Myocyte (in vitro differentiated cells): Measurements from ENCODE around the gene BOD1. TPM values are rescaled to one million over a fixed set of nuclear protein-coding genes. Genes with fewer than 3 reads are reported as not detected.
A peak's percentile ranks its signal among the peaks of the same experiment; 100 is the strongest.

Experiments used
- DNase-seq: peaks from one replicate; pipeline ENCODE4 v3.0.0-alpha.2; 2012; ENCODE audit warnings: low read depth
- total RNA-seq: library from RNA; depleted of rRNA; stranded (reverse); fragments of >200 nt; gene quantifications from 2 replicates; pipeline ENCODE4 v1.2.3, GENCODE V29; 2014

BOD1 gene
- total RNA-seq, 1 donor from 2014 or later = 110 TPM

DNA sequence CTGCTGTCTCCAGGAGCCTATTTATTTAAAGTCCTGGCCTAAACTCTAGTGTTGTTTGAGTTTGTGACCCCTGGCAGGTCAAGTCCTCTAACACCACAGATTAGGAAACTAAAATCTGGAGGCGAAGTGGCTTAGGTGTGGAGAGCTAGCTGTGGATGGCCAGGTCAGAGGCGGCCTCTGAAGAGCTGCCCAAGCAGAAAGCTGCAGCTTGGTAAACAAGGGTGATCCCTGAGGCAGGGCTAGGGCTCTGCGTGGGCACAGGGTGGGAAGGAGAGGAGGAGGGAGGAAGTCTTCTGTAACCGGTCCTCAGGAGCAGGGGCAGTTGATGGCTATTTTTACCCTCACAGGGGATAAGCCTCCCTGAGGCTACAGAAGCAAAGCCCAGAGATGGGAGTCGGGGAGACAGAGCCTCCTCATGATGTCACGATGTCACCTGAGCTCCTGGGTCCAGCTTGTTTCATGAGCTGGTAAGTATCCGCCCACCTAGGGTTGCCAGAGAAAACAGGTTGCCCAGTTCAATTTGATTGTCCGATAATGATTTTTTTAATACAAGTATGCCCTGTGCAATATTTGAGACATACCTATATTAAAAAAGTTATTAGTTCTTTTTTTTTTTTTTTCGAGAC is 25.9 kb upstream of the BOD1 start:
- DNase-seq = no peak

DNA sequence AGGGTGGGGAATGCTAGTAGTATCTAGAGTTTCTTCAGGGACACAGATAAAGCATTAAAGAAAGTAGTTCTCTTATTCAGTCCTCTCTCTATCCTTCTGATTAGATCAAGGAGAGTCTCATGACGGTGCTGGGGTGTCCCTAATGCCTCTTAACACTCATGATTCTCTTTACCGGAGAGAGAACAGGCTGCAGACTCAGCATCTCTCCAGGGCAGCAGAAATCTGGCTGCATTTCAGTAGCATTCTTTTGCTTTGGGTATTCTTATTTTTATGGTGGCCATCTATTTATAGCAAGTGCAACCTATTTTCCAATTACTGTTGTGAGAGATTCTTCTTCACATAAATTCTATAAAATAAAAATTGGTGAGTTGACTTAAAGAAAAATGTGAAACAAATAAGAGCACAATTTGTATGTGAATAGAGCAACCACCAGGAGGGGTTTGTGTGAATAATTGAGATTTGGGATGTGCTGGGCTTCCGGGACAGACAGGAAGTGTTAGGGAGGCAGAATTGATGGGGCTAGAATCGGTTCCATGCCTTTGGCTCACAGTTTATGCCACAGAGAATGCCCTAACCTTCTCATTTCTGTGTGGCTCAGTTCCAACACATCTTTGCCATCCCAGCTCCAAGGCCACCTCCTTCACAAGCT is 23.8 kb upstream of the BOD1 start:
- DNase-seq = no peak

DNA sequence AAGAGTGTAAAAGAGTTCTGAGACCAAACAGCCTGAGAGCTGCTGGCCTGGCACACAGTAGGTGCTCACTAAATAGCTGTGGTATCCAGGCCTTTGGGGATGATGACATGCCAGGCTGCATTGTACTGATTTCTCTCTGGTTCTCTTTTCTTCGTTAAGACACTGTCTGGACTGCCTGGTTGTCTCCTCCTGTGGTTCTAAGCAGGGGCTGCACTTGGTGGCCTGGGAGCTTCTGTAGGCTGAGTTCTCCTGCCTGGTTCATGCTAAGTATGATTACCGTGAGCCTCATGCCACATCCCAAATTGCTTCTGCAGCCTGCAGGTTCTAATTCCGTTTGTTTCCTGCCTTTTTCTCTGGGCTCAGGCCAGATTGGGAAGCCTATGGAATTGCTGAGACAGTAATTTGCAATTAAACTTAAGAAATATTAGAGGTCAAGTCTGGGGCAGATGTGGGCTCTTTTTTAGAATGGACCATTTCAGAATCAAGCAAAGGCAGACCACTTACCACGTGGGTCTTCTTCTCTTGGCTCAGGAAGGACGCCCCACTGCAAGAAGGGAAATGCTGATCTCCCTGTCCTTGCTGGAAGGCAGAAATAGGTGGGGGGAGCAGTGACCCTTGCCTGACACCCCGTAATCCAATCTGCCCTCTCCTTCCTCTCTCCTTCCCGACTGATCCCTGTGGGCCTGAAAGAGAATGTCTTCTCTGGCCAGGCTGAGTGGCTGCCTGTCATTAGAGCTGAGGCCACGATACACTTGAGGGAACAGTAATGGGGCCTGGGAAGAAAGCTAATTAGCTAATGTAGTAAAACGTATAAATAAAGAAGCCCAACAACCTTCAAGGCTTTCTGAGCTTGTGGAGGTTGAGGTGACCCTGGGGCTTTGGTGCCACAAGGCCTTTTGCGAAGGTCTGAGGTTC is 21.9 kb upstream of the BOD1 start:
- DNase-seq = no peak

DNA sequence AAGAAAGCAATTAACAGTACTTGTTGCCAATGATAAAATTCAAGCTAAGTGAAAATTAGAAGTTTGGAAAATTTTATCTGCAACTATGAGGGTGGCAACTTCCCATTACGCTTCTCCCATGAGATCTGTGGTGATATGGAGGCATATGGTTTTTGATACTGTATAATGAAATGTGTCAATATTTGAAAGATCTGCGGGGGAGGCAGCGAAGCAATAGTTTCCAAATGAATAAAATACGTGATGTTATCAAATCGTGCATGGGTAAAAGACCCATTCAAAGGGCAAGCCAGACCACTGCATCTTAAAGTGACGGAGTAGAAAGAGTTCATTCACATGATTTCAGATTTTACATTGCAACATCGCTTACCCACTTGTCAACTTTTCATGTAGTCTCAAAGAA is 20.9 kb upstream of the BOD1 start:
- DNase-seq = no peak

DNA sequence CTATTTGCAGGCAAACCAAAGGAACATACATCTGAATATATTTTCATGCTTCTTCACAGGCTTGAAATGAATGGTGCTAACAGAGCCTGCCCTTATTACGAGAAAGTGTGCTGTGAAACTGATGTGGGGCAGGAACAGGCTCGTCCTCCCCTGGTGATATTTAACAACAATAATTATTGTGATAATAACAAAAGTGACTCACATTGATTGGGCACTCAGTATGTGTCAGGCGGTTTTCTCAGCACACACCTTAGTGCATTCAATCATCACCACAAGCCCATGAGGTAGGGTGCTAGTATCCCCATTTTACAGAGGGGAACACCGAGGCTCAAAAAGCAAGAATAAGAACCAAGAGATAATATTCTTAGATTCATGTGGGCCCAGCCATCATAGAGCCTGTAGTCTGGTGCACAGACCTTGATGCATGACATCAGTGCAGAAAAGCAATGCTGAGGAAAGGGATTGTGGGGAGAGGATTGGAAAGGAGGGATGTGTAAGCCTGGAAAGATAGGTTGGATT is 18.1 kb upstream of the BOD1 start:
- DNase-seq = no peak

DNA sequence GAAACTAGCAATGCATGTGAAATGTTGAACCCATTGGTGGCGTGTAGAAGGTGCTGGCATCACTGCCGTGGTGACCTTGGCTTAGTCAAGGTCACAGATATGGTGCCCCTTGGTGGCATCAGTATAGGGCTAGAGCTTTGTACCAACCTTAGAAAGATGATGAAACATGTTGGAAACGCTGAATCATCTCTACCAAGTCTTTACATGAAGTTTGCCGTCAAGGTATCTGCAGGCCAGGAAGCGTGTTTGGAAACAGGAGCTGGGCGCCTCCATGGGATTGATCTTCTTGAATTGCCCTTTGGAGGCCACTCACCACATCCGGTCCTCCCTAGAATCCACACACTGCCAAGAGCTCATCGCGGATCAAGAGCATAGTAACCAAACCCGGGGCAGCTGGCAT is 16.9 kb upstream of the BOD1 start:
- DNase-seq = no peak

DNA sequence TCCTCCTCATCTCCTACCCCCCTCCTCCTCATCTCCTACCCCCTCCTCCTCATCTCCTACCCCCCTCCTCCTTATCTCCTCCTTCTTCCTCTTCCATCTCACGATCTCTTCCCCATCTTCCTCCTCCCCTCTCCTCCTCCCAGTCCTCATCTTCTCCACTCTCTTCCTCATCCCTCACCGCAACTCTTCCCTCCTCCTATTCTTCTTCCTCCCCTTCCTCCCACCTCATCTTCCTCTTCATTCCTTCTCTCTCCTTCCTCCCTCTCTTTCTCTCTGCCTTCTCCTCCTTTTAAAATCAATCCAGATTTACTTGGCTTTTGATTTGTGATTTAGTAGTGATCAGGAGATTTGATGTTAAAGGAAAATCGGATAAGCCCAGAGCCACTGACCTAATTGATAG is 15.0 kb upstream of the BOD1 start:
- no peak for DNase-seq

DNA sequence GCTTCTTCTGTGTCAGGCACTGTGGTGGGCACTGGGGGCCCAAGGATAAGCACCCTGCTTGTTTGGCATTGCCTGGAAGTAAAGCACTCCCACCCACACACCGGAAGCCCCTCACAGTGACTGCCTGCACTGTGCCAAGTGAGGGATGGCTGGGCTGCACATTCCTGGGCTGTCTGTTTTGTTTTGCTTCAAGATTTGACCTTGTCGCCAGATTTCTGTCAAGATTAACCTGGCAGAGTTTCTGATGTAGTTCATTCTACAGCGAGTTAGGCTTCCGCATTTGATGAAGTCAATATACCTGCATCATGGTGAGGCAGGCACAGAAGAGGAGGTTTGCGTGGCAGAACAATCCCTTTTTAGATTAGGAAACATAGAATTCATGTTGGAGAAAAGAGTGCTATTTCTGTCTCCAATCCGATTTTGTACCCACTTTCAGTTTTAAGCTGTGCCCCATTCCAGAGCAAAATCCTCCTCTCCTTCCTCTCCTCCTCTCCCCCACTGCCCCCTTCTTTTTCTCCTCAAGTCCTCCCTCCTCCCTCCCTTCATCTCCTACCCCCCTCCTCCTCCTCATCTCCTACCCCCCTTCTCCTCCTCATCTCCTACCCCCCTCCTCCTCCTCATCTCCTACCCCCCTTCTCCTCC is 14.4 kb upstream of the BOD1 start:
- no peak for DNase-seq

DNA sequence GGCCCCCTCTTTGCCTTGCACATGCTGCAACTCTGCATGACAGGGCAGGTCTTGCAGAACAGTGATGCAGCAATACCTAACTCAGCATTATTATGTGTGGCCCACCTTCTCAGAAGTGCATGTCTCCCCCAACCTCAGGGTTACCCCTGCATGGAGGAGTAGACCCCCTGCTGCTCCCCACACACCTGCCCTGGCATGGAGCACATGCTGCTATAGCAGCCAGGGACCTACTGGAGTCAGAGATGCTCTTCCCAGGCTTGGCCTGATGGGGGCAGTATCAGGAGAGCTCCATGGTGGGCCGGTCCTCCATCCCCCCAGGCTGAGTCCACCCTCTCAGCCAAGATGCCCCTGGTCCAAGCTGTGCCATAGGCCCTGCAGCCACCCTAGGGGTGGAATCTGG is 13.2 kb upstream of the BOD1 start:
- no peak for DNase-seq

DNA sequence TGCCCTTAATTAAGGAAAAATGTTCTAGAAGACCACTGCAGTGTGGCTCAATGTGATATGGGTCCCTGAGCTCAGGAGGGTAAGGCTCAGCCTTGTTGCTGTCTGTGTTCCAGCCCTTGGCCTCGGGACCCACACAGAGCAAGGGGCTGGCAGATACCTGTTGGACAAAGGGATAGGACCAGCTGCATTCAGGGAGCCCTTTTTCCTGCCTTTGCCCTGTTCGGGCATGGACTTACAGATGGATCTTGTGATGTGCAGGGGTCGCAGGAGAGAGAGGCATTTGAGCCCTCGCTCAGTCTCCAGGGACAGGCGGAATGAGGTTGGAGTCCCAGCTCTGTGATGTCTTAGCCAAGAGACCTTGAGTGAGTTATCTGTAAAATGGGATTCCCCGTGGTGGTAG is 12.1 kb upstream of the BOD1 start:
- no peak for DNase-seq

DNA sequence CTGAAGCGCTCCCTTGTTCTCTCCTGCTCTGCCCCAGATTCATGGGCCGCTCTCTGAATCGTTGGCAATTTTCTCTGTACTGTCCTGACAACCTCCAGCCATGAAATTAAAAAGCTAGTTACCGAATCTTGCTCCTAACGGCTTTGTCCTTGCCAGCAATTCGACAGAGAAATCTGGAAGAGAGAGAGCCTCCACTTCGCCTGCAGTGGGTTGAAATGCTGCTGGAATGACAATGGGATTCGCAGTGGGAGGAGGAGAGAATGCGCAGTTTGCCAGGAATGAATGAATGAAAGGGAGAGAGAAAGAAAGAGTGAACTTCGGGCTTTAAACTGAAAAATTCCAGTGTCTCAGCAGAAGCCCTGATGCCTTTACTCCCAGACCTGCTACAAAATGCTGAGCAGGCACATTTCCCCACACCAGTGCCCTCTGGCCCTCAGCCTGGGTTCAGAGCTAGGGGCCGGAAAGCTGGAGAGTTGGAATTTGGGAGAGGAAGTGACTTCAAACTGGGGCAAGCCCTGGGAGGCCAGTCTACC is 11.5 kb upstream of the BOD1 start:
- DNase-seq = no peak

DNA sequence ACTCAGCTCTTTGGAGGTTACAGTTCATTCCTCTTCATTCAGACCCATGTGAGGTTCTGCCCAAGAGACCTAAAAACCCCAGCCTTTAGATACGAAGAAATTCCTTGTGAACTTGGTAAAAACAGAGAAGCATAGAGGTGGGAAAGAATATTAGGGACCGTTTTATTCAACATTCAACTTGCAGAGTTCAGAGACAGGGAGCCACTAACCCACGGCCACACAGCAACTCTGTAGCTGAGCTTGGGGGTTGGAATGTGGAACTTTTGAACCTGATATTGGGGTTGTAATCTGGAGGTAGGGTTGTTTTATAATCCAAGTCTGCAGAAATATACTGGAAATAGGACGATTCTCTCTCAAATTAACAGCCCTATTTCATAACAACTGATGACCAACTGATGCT is 10.8 kb upstream of the BOD1 start:
- DNase-seq = no peak

DNA sequence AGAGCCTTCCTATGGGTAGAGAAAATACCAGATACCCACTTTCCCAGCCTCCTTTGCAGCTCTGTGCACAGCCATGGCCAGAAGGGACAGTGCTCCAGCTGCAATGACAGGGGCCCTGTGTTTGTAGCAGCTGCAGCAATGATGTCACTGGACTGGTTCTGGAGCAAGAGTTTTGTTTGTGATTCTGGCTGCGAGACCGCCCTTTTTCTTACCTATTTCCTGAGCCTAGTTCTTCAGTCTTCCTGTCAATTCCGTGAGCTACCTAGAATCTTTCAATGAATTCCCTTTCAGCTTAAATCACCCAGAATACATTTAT is 10.0 kb upstream of the BOD1 start:
- no peak for DNase-seq

DNA sequence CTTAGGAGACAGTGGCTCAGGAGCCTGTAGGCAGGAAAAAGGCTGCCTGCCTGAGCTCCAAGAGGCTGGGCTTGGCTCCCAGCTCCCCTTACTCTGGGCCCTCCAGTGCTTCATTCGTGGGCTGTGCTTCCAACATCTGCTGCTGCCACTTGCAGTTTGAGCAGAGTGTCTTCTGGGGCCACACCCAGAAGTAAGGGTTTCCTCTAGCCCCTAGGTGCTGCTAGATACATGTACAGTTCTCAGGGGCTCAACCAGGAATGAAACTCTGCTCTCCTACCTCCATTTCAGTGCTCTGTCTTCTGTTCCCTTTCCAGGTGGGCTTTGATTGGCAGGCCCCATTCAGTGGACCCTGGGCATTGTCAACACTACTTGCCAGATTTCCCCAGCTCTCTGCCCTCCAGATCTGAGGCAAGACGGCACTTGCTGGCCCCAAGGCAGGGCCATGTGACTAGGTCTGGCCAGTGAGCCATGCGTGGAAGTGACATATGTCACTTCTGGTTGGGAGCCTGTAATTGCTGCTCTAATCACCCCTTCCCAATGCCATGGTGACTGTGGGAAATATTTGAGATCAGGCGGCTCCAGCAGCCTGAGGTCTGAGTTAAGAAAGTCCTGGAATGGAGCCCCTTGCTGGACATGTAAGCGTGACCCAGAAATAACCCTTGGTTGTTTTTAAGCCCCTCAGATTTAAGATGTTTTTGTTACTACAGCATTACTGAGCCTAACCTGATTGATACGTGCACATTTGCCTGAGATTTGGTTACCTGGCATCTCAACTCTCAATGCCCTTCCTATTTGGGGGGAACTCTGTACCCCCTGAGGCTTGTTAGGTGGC is 9.4 kb upstream of the BOD1 start:
- DNase-seq = peak; percentile 76

DNA sequence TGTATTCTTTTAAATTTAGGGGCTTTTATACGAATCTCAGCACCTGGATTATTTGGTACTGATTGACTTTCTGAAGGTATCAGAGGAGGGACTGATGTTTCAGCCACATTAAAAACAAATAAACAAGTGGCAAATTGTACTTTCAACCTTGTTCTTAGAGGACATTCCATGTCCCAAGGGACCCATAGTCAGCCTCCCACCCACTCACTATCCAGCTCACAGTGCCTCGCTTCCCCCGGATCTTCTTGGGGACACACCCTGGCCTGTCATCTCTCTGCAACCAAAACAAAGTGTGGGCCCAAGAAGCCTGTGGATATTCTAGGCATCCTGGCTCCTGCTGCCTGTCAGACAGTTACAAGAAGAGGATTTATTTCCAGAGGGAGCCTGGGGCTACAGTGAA is 8.8 kb upstream of the BOD1 start:
- DNase-seq = no peak

DNA sequence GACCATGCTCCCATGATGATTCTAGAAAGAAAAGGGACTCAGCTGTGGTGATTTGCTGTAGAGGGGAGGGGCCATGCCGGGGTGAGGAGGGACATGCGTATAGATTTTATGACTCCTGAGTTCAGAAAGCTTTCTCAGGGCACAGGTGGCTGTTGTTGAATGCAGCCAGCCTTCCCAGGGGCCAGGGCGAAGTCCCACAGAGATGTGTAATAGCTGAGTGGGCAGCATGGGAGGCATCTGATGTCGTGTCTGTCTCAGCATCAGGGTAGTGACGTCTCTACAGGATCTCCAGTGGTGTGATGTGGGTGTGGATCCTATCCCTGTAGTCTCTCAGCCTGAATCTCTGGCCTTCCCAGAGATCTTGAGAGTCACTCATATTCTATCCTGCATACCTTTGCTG is 7.8 kb upstream of the BOD1 start:
- DNase-seq = no peak

DNA sequence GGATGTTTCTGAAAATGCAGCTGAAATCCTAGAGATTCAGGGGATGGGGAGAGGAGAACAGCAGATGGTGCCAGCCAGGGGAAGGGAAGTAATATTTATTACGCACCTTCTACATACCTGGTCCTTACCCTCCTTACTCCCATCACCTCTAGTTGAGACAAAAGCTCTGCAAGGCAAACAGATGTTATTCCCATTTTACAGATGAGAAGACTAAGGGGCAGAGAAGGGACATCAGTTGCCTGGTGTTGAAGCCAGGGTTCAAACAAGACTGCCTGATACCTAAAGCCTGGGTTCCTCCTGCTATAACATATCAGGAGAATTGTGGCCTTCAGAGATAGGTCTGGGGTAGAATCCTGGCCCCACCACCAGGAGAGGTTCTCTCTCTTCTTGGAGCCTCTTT is 7.3 kb upstream of the BOD1 start:
- no peak for DNase-seq

DNA sequence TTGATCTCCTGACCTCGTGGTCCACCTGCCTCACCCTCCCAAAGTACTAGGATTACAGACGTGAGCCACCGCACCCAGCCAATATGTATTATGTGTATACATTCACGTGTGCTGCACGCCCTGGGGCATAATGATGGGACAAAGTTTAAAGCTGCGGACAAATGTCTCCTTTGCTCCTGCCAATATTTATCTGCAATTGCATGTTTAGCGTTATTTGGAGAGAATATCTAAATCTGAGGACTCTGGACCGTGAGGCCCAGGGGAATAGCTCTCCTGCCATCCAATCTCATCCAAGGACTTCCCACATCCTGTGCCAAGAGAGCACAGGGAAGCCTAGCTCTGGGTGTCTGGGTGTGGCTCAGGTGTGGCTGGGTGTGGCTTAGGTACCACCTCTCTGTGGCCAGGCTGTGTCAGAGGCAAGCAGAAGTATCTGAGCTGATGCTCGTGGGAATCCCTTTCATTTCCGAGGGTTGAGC is 6.9 kb upstream of the BOD1 start:
- DNase-seq = no peak

DNA sequence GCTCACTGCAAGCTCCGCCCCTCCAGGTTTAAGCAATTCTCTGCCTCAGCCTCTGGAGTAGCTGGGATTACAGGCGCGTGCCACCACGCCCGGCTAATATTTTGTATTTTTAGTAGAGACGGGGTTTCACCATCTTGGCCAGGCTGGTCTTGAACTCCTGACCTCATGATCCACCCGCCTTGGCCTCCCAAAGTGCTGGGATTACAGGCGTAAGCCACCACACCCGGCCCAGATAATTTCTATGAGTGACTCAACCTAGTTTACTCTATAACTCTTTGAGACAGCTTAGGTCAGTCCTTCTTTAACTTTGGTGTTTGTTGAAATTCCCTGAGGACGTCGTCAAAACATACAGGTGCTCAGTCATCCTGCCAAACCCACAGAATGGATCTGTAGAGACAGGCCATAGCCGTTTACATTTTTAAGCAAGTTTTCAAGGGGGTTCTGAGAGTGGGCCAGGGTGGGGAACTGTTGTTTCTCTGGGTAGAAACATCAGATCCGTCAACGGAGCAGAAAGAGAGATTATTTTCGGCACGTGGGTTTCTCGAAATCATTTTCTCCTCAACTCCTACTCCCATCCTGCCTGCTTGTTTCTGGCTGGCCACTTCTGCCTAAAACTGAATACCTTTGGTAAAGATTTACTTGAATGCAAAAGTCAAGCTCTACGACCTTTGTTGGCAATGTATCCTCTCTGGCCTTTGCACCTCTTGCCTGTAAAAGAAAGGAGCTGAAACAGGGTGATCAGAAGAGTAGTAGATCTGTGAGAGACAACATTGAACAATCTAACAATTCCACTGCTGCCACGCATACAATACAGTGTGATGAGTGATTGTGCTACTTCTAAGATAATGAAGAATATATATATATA is 6.0 kb upstream of the BOD1 start:
- no peak for DNase-seq

DNA sequence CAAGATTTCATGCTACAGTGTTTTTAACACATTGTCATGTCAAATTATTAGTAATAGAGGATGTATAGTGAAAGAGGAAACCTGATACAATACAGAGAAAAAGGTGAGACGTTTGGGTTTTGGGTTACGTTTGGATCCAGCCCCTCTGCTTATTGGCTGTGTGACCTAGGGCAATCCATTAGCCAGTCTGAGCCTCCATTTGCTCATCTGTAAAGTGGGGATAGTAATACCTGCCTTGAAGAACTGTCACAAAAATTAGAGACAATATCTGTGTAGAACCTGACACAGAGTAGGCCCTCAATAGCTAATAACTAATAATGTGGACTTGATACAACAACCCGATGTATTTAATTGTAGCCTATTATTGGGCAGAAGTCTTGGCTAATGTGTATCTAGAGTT is 4.3 kb upstream of the BOD1 start:
- no peak for DNase-seq
